GM10266 (cell line): ENCODE measurements around the gene SETD7.

ENCODE experiments used
- DNase-seq: peaks from one replicate; pipeline ENCODE4 v3.0.0; 2012; ENCODE audit errors: extremely low spot score
- TF ChIP-seq, protein P1 (sequence below): IDR thresholded peaks from 2 replicates; pipeline ENCODE4 v1.5.1; 2012; ENCODE audit warnings: mild to moderate bottlenecking, low read depth; ENCODE audit not compliant: control insufficient read depth, insufficient read depth; ENCODE audit errors: missing control alignments

Gene SETD7

DNA sequence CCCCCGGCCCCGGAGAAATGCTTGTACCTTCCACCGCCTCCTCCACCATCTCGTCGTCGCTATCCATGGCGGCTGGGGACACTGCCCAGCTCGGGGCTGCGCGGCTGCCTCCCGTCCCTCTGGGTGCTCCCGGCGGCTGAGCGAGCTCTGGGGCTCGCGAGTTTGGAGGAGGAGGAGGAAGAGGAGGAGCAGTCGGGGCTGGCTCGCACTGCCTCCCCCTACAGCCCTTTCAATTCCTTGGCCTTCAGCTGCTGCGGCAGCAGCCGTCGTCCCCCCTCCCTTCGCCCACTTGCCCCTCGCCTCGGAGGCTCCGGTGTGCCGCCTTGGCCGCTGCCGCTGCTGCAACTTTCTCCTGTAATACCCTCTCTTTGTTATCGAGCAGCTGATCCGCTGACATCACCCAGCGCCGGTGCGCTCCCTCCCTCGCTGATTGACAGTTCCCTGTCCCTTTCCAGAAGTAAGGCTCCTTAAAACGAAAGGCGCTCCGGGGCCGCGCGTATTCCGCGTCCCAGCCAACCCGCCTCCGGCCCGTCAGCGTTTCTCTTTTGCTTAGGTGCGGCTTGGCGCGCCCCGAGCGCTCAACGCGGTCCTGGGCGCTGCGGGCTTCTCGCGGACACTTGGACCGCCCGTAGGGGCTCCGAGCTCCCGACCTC, at the start of gene SETD7:
Gene SETD7 (minus strand): TSS at position 149 of the 653 bp plus-strand sequence. CDS start 82 bp downstream, at position 67.
- TF ChIP-seq, protein P1, sequence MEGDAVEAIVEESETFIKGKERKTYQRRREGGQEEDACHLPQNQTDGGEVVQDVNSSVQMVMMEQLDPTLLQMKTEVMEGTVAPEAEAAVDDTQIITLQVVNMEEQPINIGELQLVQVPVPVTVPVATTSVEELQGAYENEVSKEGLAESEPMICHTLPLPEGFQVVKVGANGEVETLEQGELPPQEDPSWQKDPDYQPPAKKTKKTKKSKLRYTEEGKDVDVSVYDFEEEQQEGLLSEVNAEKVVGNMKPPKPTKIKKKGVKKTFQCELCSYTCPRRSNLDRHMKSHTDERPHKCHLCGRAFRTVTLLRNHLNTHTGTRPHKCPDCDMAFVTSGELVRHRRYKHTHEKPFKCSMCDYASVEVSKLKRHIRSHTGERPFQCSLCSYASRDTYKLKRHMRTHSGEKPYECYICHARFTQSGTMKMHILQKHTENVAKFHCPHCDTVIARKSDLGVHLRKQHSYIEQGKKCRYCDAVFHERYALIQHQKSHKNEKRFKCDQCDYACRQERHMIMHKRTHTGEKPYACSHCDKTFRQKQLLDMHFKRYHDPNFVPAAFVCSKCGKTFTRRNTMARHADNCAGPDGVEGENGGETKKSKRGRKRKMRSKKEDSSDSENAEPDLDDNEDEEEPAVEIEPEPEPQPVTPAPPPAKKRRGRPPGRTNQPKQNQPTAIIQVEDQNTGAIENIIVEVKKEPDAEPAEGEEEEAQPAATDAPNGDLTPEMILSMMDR, result no peak
- DNase-seq, result peak; percentile 65

DNA sequence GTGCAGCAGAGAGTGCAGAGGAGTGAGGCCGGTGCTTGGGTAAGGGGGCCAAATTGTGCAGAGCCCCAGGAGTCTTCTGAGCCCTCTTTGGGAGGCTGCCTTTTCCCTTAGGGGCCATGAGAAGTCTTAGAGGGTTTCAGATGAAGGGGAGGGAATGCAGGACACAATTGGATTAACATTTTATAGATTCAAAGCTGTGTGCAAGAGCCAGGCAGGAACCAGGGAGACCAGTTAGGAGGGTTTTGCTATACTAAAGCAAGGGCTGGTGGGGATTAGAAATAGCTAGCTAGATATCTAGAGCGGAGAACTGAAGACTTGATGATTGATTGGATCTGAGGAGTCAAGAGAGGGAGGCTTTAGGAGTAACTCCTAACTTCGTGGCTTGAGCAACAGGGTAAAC, 49.5 kb upstream of the SETD7 start:
- TF ChIP-seq, protein P1, result no peak
- no peak for DNase-seq

DNA sequence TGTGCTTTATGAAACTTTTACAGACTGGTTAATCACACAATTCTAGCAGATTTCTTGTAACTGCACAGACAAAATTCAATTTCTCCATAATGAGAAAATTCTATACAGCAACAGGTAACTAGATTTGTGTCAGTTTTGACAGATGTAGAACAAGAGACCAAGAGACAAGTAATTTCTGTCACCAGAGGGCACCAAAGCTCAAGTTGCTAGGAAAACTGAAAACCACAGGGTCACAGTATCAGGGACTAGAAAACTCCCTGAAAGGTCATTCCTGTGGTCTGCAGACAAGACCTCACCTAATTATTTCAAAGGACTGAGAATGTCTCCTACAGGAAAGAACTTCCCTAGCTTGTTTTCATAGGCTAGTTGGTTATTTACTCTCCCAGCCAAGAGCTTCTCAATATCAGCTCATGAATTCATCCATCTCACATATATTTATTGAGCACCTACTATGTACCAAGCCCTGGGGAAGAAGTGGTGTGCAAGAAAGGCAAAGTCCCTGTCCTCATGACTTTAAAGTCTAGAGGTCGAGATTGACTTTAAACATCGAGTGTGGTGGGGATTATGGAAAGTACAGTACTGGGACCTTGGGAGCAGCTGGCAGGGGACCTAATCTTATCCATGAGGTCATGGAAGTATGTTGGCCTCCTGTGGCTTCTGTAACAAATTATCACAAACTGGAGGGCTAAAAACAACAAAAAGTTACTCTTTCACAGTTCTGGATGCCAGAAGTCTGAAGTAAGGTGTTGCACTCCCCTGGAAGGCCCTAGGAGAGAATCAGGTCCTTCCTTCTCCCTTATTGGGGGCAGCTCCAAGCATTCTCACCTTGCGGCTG, 47.8 kb upstream of the SETD7 start:
- peak; percentile 30 for DNase-seq
- TF ChIP-seq, protein P1, result peak; percentile 51

DNA sequence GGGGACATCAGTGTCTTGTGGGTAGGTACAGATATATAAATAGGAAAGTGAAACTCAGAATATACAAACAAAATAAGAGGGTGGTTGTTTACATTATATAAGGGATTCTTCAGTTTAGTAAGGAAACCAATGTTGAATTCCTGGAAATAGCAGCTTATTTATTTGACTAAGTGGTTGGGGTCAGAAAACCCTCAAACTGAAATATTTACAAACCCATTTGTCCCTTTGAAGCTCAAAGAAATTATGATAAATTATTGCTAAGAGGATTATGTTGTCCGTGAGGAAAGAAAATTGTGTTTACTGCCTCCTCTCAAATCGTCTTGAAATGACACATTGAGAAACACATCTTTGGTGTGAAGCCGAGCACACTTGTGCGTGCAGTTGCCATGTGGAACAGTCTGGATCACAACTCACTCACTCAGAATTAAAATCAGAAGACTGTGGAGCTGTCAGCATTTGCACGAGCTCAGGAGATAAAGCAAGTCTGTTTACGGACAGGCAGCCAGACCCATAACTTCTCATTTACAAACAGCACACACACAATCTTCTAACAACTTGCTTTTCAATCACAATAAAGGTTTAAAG, 46.8 kb upstream of the SETD7 start:
- TF ChIP-seq, protein P1, result no peak
- no peak for DNase-seq

DNA sequence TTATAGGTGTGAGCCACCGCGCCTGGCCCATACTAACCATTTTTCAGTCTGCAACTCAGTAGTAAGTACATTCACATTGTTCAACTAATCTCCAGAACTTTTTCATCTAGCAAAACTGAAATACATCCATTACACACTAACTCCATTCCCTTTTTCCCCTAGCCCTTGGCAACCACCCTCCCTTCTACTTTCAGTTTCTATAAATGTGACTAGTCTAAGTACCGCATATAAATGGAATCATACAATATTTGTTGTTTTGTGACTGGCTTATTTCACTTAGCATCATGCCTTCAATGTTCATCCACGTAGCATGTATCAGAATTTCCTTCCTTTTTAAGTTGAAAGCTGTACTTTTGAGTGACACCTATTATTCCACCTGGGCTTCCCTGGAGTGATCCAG, 44.6 kb upstream of the SETD7 start:
- DNase-seq, result no peak
- TF ChIP-seq, protein P1, result no peak

DNA sequence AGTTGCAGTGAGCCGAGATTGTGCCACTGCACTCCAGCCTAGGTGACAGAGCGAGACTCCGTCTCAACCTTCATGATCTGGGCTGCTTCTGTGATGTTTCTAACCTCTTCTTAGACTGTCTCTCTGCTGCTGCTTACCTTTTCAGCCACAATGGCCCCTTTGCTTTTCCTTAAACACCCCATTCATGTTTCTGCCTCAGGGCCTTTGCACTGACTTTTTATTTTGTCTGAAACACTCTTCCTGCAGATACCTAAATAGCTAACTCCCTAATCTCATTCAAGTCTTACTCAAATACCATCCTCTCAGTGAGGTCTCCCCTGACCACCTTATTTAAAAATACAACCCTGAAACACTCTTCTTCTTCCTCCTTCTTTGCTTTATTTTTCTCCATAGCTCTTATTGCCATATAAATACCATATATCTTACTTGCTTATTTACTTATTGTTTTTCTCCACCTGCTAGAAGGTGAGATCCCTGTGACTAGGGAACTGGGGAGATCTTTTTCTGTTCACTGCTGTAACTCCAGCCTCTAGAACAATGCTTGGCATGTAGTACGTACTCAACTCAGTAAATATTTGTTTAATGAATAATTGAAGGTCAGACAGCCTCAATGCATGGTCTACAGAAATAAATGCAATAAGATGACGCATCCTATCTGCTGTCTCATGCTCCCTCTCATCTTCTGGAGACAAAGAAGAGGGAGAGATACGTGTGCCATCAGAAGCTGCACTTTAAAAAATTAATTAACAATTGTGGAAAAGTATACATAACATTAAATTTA, 43.8 kb upstream of the SETD7 start:
- no peak for DNase-seq
- TF ChIP-seq, protein P1, result no peak
